Stomach (tissue), 9 donors: ENCODE results near the gene FBXL15. TPM values are rescaled to one million over a fixed set of nuclear protein-coding genes. Genes with fewer than 3 reads are reported as not detected.

Experiments
- DNase-seq, 2 donors: peaks; one replicate each; pipeline versions ENCODE4 v3.0.0 to v3.0.0-alpha.2; 2013 to 2019
- H3K27ac ChIP-seq, 5 donors: fragments of 200-600 bp in 4 of 5; sonication (generic) in 4 of 5; one replicate each; pipeline ENCODE4 v1.5.1; 2013 to 2019; ENCODE audit warnings: mild to moderate bottlenecking in 1 of 5, moderate library complexity in 1 of 5
- H3K27me3 ChIP-seq, 3 donors: fragments of 200-600 bp; sonication (generic); one replicate each; pipeline ENCODE4 v1.5.1; 2017 to 2019; ENCODE audit warnings: mixed run types in 1 of 3
- H3K36me3 ChIP-seq, 4 donors: fragments of 200-600 bp; sonication (generic); 1 replicate in 3 of 4; 2 replicates in 1 of 4; pipeline ENCODE4 v1.5.1; 2016 to 2019
- H3K4me1 ChIP-seq, 4 donors: fragments of 200-600 bp; sonication (generic); one replicate each; pipeline ENCODE4 v1.5.1; 2016 to 2019
- H3K4me3 ChIP-seq, 4 donors: fragments of 200-600 bp; sonication (generic) in 3 of 4; one replicate each; pipeline ENCODE4 v1.5.1; 2016 to 2019; ENCODE audit warnings: mild to moderate bottlenecking in 1 of 4
- H3K9me3 ChIP-seq, 4 donors: fragments of 200-600 bp; sonication (generic); one replicate each; pipeline ENCODE4 v1.5.1; 2016 to 2019
- CTCF ChIP-seq, 7 experiments: fragments of 450-650 bp in 4 of 7; fragments of 200-600 bp in 3 of 7; sonication (generic) in 3 of 7; IDR thresholded peaks; one replicate each; pipeline ENCODE4 v1.5.1; 2016 to 2019; ENCODE audit warnings: antibody characterized with exemption in 7 of 7, control low read depth in 2 of 7, mild to moderate bottlenecking in 1 of 7
- EP300 ChIP-seq: sonication (generic); formaldehyde crosslinking; IDR thresholded peaks from one replicate; pipeline ENCODE4 v1.6.1; 2017; ENCODE audit warnings: antibody characterized with exemption
- POLR2A ChIP-seq, 4 donors: fragments of 450-650 bp; IDR thresholded peaks; one replicate each; pipeline ENCODE4 v1.6.1; 2016; ENCODE audit warnings: antibody characterized with exemption in 4 of 4, control low read depth in 2 of 4, mild to moderate bottlenecking in 1 of 4, moderate library complexity in 1 of 4
- POLR2AphosphoS5 ChIP-seq, 3 donors: sonication (generic); formaldehyde crosslinking; IDR thresholded peaks; one replicate each; pipeline ENCODE4 v1.6.1; 2016; ENCODE audit warnings: antibody characterized with exemption in 3 of 3
- WGBS, 5 donors: extraction: QIAGEN DNeasy Blood & Tissue Kit in 3 of 5; methylation state at CpG; one replicate each; pipeline versions ENCODE4 v1.1.5 to v1.1.7; 2013 to 2018; 5-methylcytosine and 5-hydroxymethylcytosine counted together
- intact Hi-C: fragments of 100-400 bp; cut with DNase I; formaldehyde crosslinking; loops from one replicate; pipeline ENCODE4 v1.15.1; 2023; ENCODE audit warnings: low total_unique reads
- polyA plus RNA-seq, 3 donors: library from polyadenylated mRNA; stranded (reverse); fragments of 200-250 nt; gene quantifications; one replicate each; pipeline ENCODE4 v1.2.3, GENCODE V29; 2013
- total RNA-seq, 5 donors: library from RNA; depleted of rRNA; stranded (reverse); fragments of >200 nt; gene quantifications; one replicate each; pipeline versions ENCODE4 v1.1.0 to v1.2.3, GENCODE V29; 2014 to 2016
- donor health status: healthy with polysubstance abuse.
- donor health status: Bipolar disorder and iron deficiency.
- donor health status: healthy.

FBXL15 gene
- total and polyA plus RNA-seq, 8 donors: 3.5 to 315 (median 19.8) TPM

GRCh38 chr10:102403115-102403514 is 17.5 kb upstream of the FBXL15 start:
- Histone ChIP-seq H3K4me1 (peaks cover 13 to 58% (median 33%) of the 10 kb centered on the region in 4 donors), H3K27ac (peak overlapping the region in 2 of 5 donors; percentile 32 to 98), H3K27me3 (peaks cover 0 to 21% (median 12%) of the 10 kb centered on the region in 3 donors), H3K36me3 (peaks cover 18 to 43% (median 41%) of the 10 kb centered on the region in 4 donors), H3K4me3 (no peak overlapping the region), H3K9me3 (no peaks in the 10 kb centered on the region)
- intact Hi-C loops: no loop called here
- DNase-seq: no peak
- WGBS, 5 donors: 82 to 100% (median 86%) methylated on average over 1 to 13 of the region's 13 CpGs
- TF ChIP-seq CTCF (IDR thresholded peaks at IDR 0.05): no peak
- TF ChIP-seq EP300: no peak
- TF ChIP-seq POLR2A (IDR thresholded peaks at IDR 0.05): no peak
- no peak for TF ChIP-seq POLR2AphosphoS5 (IDR thresholded peaks at IDR 0.05)

GRCh38 chr10:102404361-102405107 is 16.1 kb upstream of the FBXL15 start:
- no peak for DNase-seq
- TF ChIP-seq POLR2A (IDR thresholded peaks at IDR 0.05) (no peak), EP300 (no peak), POLR2AphosphoS5 (IDR thresholded peaks at IDR 0.05) (no peak), CTCF (IDR thresholded peaks at IDR 0.05) (no peak)
- 82 to 87% (median 85%) methylated on average over 16 to 17 of the region's 17 CpGs for WGBS, 5 donors
- intact Hi-C loops: no loop called here
- Histone ChIP-seq H3K9me3 (no peaks in the 10 kb centered on the region), H3K36me3 (peaks cover 18 to 36% (median 34%) of the 10 kb centered on the region in 4 donors), H3K4me1 (peaks cover 9 to 57% (median 31%) of the 10 kb centered on the region in 4 donors), H3K27ac (peak overlapping the region in 2 of 5 donors; percentile 32 to 98), H3K27me3 (peaks cover 0 to 35% (median 25%) of the 10 kb centered on the region in 3 donors), H3K4me3 (no peak overlapping the region)

GRCh38 chr10:102405108-102405571 is 15.5 kb upstream of the FBXL15 start:
- DNase-seq: no peak
- H3K36me3 ChIP-seq: peaks cover 18 to 34% (median 32%) of the 10 kb centered on the region in 4 donors
- H3K27ac ChIP-seq: peak overlapping the region in 2 of 5 donors; percentile 78 to 98
- H3K9me3 ChIP-seq: no peaks in the 10 kb centered on the region
- H3K27me3 ChIP-seq: peaks cover 4 to 41% (median 31%) of the 10 kb centered on the region in 3 donors
- no peak overlapping the region for H3K4me3 ChIP-seq
- H3K4me1 ChIP-seq: peaks cover 6 to 57% (median 31%) of the 10 kb centered on the region in 4 donors
- intact Hi-C loops: no loop called here
- TF ChIP-seq POLR2A (IDR thresholded peaks at IDR 0.05) (no peak), EP300 (no peak), CTCF (IDR thresholded peaks at IDR 0.05) (no peak), POLR2AphosphoS5 (IDR thresholded peaks at IDR 0.05) (no peak)
- WGBS, 5 donors: 67 to 78% (median 77%) methylated on average over 10 to 19 of the region's 19 CpGs

- Histone ChIP-seq H3K4me3 (no peak overlapping the region), H3K27ac (peak overlapping the region in 2 of 5 donors; percentile 78 to 98), H3K27me3 (peaks cover 6 to 46% (median 36%) of the 10 kb centered on the region in 3 donors), H3K4me1 (peaks cover 11 to 57% (median 33%) of the 10 kb centered on the region in 4 donors), H3K36me3 (peaks cover 17 to 29% (median 27%) of the 10 kb centered on the region in 4 donors), H3K9me3 (no peaks in the 10 kb centered on the region)
- TF ChIP-seq CTCF (IDR thresholded peaks at IDR 0.05) (no peak), POLR2A (IDR thresholded peaks at IDR 0.05) (no peak), EP300 (no peak), POLR2AphosphoS5 (IDR thresholded peaks at IDR 0.05) (no peak)
- no peak for DNase-seq
- 64 to 80% (median 76%) methylated on average over 6 of the region's 6 CpGs for WGBS, 5 donors
- intact Hi-C loops: no loop called here
These were observed 15.0 kb upstream of the FBXL15 start for GRCh38 chr10:102405632-102406031.
